GM18907 (cell line): ENCODE measurements around the gene AATK.
"Not testable (repeated sequence)": the region's sequence is repeated elsewhere in the genome, so short reads cannot be mapped to it uniquely, and the experiment has no call there.

Experiments used
- ATAC-seq: cut with Tn5 transposase; IDR thresholded peaks from one replicate; pipeline ENCODE4 v1.9.1; 2021; ENCODE audit warnings: mild to moderate bottlenecking, moderate library complexity; ENCODE audit not compliant: unreplicated experiment

Gene AATK

GRCh38 chr17:81148571-81148970, 17.4 kb downstream of the AATK start:
- ATAC-seq: no peak

DNA sequence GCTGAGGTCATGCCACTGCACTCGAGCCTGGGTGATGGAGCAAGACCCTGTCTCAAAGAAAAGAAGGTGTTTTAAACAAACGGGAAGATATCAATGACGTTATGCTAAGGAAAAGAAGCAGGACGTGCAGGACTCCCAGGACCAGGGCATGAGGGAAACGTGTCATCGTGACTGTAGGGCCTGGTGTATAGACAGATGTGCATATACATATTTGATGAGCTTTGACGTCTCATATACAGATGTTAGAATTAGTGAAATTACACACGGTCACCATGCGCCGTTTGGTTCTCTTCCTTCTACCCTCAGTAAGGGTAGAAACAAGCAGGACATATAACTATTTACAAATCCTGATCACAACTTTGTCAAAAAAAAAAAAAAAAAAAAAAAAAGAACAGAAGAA, 18.3 kb downstream of the AATK start:
- no peak for ATAC-seq

DNA sequence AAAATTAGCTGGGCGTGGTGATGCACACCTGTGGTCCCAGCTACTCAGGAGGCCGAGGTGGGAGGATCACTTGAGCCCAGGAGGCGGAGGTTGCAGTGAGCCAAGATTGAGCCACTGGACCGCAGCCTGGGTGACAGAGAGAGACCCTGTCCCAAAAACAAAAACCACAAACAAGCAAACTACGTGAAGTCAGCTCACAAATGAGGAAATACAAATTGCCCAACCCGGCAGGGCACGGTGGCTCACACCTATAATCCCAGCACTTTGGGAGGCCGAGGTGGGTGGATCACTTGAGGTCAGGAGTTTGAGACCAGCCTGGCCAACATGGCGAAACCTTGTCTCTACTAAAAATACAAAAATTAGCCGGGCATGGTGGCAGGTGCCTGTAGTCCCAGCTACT, 19.8 kb downstream of the AATK start:
- ATAC-seq: not testable (repeated sequence)

- no peak for ATAC-seq
These were observed 21.6 kb downstream of the AATK start for GRCh38 chr17:81144423-81144781.

GRCh38 chr17:81143717-81144422, 22.2 kb downstream of the AATK start:
- ATAC-seq: no peak

GRCh38 chr17:81143200-81143527, 22.9 kb downstream of the AATK start:
- ATAC-seq: no peak

GRCh38 chr17:81142301-81143199, 23.5 kb downstream of the AATK start:
- ATAC-seq: no peak

DNA sequence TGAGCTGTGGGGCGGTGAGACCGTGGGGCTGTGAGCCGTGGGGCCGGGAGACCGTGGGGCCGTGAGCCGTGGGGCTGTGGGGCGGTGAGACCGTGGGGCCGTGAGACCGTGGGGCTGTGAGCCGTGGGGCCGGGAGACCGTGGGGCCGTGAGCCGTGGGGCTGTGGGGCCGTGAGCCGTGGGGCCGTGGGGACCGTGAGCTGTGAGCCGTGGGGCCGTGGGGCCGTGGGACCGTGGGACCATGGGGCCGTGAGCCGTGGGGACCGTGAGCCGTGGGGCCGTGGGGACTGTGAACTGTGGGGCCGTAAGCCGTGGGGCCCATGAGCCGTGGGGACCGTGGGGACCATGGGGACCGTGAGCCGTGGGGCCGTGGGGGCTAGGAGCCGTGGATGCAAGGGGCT, 25.3 kb downstream of the AATK start:
- ATAC-seq: no peak

DNA sequence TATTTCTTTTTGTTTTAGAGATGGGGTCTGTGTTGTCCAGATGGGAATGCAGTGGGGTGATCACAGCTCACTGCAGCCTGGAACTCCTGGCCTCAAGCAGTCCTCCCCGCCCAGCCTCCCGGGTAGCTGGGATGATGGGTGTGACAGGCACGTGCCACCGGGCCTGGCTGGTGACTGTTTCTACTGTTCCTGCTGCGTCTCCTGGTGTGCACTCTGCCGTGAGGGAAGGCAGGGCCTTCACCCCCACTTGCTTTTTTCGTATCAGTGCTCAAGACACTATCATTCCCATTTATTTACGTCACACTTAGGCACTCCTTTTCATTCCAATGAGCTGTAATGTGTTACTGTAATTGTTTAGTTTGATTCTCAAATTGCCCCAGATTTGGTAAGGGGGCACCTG, 26.0 kb downstream of the AATK start:
- no peak for ATAC-seq

GRCh38 chr17:81139428-81139827, 26.6 kb downstream of the AATK start:
- no peak for ATAC-seq

- ATAC-seq: no peak
These were observed 27.5 kb downstream of the AATK start for GRCh38 chr17:81138500-81138899.

DNA sequence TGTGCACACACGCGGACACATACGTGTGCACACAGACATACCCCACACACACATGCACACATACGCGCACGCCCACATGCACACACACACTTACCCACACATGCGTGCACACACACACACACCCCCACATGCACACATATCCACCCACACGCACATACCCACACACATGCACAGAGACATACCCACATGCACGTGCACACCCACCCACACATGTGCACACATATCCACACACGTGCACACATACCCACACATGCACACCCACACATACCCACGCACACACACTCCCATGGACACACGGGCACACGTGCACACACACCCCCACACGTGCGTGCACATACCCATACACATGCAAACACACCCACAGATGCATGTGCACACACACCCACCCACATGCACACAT, 27.9 kb downstream of the AATK start:
- ATAC-seq: no peak

GRCh38 chr17:81137248-81137647, 28.8 kb downstream of the AATK start:
- ATAC-seq: no peak

DNA sequence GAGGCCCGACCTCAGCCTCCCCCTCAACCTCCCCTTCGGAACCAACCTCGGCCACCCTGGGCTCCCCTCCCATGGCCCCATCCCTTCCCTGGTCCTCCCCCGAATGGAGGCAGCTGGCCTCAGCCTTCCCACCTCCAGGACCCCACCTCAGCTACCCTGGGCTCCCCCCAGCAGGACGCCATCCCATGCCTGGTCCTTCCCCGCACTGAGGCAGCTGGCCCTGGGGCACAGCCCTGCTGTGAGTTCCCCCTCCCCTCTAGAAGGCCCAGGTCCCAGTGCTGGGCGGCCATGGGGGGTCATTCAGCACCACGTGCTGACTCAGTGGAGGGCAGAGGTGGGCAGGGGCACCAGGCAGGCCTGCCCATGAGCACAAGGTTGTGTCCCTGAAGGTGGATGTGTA, 29.7 kb downstream of the AATK start:
- ATAC-seq: no peak

DNA sequence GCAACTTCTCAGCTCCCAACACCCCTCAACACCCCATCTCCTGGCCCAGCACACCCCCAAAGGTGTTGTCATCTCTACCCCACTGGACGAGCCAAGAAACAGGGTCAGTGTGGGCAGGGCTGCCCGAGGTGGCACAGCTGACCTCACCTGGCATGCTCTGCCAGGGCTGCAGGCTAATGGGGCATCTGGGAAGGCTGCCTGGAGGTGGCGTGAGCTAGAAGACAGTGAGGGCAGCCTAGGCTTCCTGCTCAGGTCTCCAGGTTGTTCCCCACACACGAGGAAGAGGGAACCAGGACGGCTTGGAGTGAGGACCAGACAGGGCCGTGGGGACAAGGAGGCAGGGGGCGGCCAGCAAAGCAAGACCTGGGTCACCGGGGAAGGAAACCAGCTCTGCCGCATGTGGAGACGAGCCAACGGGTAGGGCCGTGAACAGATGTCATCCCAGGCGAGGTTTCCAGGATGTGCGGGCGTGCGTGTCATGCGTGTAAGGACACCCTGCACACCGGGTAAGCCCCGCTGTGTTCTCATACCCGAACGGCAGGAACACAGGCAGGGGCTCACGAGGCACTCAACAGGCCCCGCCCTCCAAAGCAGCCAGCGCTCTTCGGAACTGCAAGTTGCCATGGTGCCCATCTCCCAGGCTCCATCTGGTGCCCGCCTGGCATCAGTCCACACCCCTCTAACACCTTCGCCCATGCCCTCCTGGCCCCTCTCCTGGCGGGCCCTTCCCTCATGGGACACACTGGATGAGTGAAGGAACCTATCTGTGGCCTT, 30.3 kb downstream of the AATK start:
- ATAC-seq: no peak

- no peak for ATAC-seq
These were observed 31.8 kb downstream of the AATK start for GRCh38 chr17:81134064-81134781.

DNA sequence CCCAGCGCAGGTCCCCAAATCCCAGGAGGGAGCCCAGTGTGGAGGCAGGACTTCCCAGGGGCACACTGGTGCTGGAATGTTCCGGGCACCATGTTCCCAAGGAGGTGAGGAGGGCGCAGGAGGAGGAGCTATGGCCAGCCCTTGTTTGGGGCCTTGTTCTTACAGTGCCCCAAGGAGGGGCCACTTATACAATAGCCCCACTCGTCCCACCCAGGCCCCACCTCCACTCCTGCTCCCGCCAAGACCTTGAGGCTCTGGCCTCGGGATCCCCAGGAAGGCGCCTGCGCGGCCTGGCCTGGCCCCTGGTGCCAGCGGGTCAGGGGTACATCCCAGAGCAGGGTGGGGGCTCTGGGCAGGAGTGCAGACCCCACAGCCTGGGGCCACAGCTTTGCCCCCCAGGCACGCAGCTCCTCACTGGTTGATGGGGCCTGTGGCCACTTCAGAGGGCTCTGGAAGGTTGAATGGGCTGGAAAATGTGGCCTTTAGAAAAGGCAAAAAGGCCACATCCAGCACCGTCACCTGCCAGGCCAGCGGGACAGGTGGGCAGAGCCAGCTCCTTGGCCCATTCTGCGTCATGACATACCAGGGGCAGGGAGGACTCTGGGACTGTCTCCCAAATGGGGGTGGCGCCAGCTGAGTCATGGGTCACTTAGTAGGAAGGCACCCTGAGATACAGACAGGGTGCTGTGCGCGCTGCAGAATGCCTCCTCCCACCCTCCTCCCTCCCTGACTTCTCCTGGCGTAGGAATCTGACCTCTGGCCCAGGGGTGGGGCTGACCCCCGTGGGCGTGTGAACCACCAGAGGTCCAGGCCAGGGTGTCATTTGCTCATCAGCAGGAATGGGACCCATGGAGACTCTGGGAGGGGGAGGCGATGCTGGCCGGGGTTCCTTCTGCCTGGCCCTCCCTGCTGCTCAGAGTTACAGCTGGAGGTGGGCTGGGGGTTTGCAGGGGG, 33.0 kb downstream of the AATK start:
- no peak for ATAC-seq

DNA sequence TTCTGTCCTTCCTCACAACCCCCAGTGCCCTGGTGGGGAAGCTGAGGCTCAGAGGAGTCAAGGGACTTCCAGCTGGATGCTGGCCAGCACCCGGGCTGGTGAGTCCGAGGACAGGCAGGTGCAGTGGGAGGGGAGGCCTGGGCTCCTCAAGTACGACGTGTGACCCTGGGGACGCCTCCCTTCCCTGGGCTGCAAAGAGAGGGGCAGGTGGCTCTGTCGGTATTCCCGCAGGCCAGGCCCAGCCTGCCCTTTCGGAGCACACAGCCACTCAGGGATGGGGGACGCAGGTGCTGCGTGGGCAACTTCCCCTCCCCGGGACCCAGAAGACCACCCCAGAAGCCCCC, 33.9 kb downstream of the AATK start:
- ATAC-seq: no peak

- ATAC-seq: no peak
These were observed 34.4 kb downstream of the AATK start for GRCh38 chr17:81131486-81132196.
